DMS153 (cell line): ENCODE measurements around the gene GABRA1.

Experiments used
- DNase-seq: peaks from one replicate; lab custom pipeline; 2025; lab: John Stamatoyannopoulos, UW

Gene GABRA1

GRCh38 chr5:161847941-161848391, at the start of gene GABRA1:
Gene GABRA1 (plus strand): TSS chr5:161848120. CDS start chr5:161850811, 2,691 bp downstream.
- DNase-seq = no peak

- DNase-seq = no peak
These were observed 48.6 kb upstream of the GABRA1 start for GRCh38 chr5:161799316-161799715.

- no peak for DNase-seq
These were observed 43.7 kb upstream of the GABRA1 start for GRCh38 chr5:161804263-161804662.

- no peak for DNase-seq
These were observed 1.2 kb upstream of the GABRA1 start for GRCh38 chr5:161846746-161847145.

- DNase-seq = no peak
These were observed 473 bp upstream of the GABRA1 start for GRCh38 chr5:161847447-161847846.

GRCh38 chr5:161850491-161850890, 2.6 kb downstream of the GABRA1 start:
- DNase-seq = no peak

- no peak for DNase-seq
These were observed 3.9 kb downstream of the GABRA1 start for GRCh38 chr5:161851691-161852299.

- DNase-seq = no peak
These were observed 9.4 kb downstream of the GABRA1 start for GRCh38 chr5:161857358-161857757.

GRCh38 chr5:161863259-161863658, 15.3 kb downstream of the GABRA1 start:
- no peak for DNase-seq

GRCh38 chr5:161863811-161864210, 15.9 kb downstream of the GABRA1 start:
- DNase-seq = no peak

GRCh38 chr5:161865510-161865909, 17.6 kb downstream of the GABRA1 start:
- DNase-seq = no peak

GRCh38 chr5:161889971-161890370, 42.1 kb downstream of the GABRA1 start:
- no peak for DNase-seq

GRCh38 chr5:161895514-161895913, 47.6 kb downstream of the GABRA1 start:
- no peak for DNase-seq

GRCh38 chr5:161897033-161897432, 49.1 kb downstream of the GABRA1 start:
- no peak for DNase-seq

GRCh38 chr5:161899590-161899989, 51.7 kb downstream of the GABRA1 start:
- DNase-seq = no peak

- no peak for DNase-seq
These were observed 53.1 kb downstream of the GABRA1 start for GRCh38 chr5:161900981-161901380.

GRCh38 chr5:161921781-161922180, 73.9 kb downstream of the GABRA1 start:
- no peak for DNase-seq

GRCh38 chr5:161924270-161924669, 76.3 kb downstream of the GABRA1 start:
- no peak for DNase-seq

- no peak for DNase-seq
These were observed 78.0 kb downstream of the GABRA1 start for GRCh38 chr5:161925960-161926359.

- DNase-seq = no peak
These were observed 86.6 kb downstream of the GABRA1 start for GRCh38 chr5:161934486-161934885.

GRCh38 chr5:161944974-161945373, 97.1 kb downstream of the GABRA1 start:
- no peak for DNase-seq

- no peak for DNase-seq
These were observed 99.0 kb downstream of the GABRA1 start for GRCh38 chr5:161946911-161947310.
